ENCODE results near the gene ROBO1. TPM values are rescaled to one million over a fixed set of nuclear protein-coding genes. Genes with fewer than 3 reads are reported as not detected.

ROBO1 gene
- total RNA-seq, 1 donor from 2014 or later: 3.1 TPM

DNA sequence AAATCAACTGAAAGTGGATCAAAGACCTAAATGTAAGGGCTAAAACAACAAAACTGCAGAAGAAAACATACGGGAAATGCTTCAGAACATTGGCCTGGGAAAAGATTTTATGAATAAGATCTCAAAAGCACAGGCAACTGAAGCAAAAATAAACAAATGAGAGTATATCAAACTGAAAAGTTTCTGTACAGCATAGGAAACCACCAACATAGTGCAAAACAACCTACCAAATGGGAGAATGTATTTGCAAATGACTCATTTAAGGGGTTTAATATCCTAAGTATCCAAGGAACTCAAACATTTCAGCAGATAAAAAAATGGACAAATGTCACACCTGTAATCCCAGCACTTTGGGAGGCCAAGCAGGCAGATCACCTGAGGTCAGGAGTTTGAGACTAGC lies 489.1 kb downstream of the ROBO1 start:
- H3K4me1 Mint-ChIP-seq: no peaks in the 10 kb centered on the region
- H3K27me3 Mint-ChIP-seq: no peaks in the 10 kb centered on the region
- TF ChIP-seq, protein P1, sequence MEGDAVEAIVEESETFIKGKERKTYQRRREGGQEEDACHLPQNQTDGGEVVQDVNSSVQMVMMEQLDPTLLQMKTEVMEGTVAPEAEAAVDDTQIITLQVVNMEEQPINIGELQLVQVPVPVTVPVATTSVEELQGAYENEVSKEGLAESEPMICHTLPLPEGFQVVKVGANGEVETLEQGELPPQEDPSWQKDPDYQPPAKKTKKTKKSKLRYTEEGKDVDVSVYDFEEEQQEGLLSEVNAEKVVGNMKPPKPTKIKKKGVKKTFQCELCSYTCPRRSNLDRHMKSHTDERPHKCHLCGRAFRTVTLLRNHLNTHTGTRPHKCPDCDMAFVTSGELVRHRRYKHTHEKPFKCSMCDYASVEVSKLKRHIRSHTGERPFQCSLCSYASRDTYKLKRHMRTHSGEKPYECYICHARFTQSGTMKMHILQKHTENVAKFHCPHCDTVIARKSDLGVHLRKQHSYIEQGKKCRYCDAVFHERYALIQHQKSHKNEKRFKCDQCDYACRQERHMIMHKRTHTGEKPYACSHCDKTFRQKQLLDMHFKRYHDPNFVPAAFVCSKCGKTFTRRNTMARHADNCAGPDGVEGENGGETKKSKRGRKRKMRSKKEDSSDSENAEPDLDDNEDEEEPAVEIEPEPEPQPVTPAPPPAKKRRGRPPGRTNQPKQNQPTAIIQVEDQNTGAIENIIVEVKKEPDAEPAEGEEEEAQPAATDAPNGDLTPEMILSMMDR (IDR thresholded peaks at IDR 0.05): no peak
- H3K4me3 Mint-ChIP-seq: no peak overlapping the region
- intact Hi-C loops (cut with micrococcal nuclease): no loop called here
- ATAC-seq (ENCODE audit: low read depth) (no peak), DNase-seq (no peak)
- H3K9me3 Mint-ChIP-seq: peaks cover 13% of the 10 kb centered on the region
- POLR2A ChIA-PET: no interaction called here
- H3K27ac Mint-ChIP-seq: no peak overlapping the region
- H3K36me3 Mint-ChIP-seq (ENCODE audit: low read depth): no peaks in the 10 kb centered on the region
- CTCF ChIA-PET: no interaction called here

DNA sequence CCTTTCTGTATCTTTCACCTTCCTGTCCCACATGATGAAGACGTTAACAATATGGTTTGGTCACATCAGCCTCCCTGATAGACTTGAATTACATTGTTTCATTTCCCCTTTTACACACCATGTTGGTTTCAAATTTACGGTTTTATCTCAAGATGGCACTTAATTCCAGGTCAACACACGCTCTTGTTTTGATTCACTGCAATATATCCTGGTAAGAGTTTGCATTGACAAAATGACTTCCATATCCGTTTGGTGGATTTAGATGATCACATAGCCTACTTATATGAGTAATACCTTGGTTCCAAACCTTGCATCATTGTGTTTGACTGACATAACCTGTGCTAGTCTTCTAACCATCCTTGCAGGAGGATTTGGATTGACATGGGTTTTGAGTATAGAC lies 499.4 kb downstream of the ROBO1 start:
- Mint-ChIP-seq H3K4me3 (no peak overlapping the region), H3K27ac (no peak overlapping the region), H3K27me3 (no peaks in the 10 kb centered on the region), H3K36me3 (ENCODE audit: low read depth) (no peaks in the 10 kb centered on the region), H3K4me1 (no peaks in the 10 kb centered on the region), H3K9me3 (peaks cover 4% of the 10 kb centered on the region)
- CTCF ChIA-PET: no interaction called here
- no peak for DNase-seq
- POLR2A ChIA-PET: no interaction called here
- intact Hi-C loops (cut with micrococcal nuclease): no loop called here
- TF ChIP-seq, protein P1 (IDR thresholded peaks at IDR 0.05): no peak
- ATAC-seq (ENCODE audit: low read depth): no peak

DNA sequence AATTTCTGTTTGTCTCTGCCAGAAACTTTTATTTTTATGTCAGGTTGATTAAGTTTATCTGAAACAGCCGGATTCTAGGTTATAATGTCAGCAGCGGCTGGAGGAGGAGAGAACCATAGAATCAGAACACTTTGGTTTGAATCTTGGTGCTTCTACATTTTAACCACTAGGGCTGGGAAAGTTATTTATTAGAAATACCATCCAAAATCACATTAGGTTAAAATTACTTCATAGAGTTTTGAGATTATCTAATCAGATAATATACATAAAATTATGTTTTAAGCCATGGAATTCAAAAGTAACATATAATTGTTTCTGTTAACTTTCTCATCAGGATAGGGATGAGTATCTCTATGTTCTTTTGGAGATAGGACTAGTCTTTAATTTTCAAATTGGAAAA lies 502.9 kb downstream of the ROBO1 start:
- Mint-ChIP-seq H3K4me3 (no peak overlapping the region), H3K9me3 (no peaks in the 10 kb centered on the region), H3K36me3 (ENCODE audit: low read depth) (no peaks in the 10 kb centered on the region), H3K4me1 (no peaks in the 10 kb centered on the region), H3K27me3 (no peaks in the 10 kb centered on the region), H3K27ac (no peak overlapping the region)
- POLR2A ChIA-PET: no interaction called here
- DNase-seq: no peak
- intact Hi-C loops (cut with micrococcal nuclease): no loop called here
- CTCF ChIA-PET: no interaction called here
- TF ChIP-seq, protein P1 (IDR thresholded peaks at IDR 0.05): no peak
- no peak for ATAC-seq (ENCODE audit: low read depth)

DNA sequence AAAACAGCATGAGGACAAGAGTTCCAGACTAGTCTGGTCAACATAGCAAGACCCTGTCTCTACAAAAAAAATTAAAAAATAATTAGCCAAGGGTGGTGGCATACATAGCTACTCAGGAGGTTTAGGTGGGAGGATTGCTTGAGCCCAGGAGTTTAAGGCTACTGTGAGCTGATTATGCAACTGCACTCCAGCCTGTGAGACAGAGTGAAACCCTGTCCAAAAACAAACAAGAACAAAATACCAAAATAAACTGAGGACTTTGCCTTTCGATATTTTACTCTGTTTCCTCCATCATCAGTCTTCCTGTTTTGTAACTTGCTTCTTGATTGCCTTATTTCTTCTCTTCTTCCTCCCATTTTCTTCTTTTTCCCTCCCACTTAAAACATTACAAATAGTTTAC lies 504.4 kb downstream of the ROBO1 start:
- CTCF ChIA-PET: no interaction called here
- POLR2A ChIA-PET: no interaction called here

DNA sequence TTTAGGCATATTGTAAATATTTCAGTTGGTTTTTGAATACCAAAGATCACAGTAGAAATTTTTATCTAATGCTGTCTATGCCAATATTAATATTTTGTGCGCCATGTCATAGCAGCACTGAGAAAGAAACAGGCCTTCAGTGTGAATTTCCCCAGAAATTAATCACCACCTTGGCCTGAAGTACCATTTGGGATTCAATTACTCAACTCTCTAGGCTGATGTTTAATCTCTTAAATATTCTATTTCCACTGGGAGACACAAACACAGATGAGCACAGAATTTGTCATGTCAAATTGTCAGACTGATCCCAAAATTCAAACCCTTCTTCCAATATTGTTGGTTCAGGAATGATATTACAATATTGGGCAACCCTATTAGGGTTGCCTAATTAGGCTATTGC lies 509.3 kb downstream of the ROBO1 start:
- ChIA-PET POLR2A (no interaction called here), CTCF (no interaction called here)
- no peaks in the 10 kb centered on the region for H3K36me3 Mint-ChIP-seq (ENCODE audit: low read depth)
- no peak overlapping the region for H3K27ac Mint-ChIP-seq
- H3K4me3 Mint-ChIP-seq: no peak overlapping the region
- H3K9me3 Mint-ChIP-seq: no peaks in the 10 kb centered on the region
- no peaks in the 10 kb centered on the region for H3K4me1 Mint-ChIP-seq
- ATAC-seq (ENCODE audit: low read depth) (no peak), DNase-seq (no peak)
- H3K27me3 Mint-ChIP-seq: no peaks in the 10 kb centered on the region
- TF ChIP-seq, protein P1 (IDR thresholded peaks at IDR 0.05): no peak
- intact Hi-C loops (cut with micrococcal nuclease): no loop called here

More for the DNA sequence above, 504.4 kb downstream of the ROBO1 start:
- intact Hi-C loops (cut with micrococcal nuclease): no loop called here
- Mint-ChIP-seq H3K27ac (no peak overlapping the region), H3K36me3 (ENCODE audit: low read depth) (no peaks in the 10 kb centered on the region), H3K9me3 (no peaks in the 10 kb centered on the region), H3K4me1 (no peaks in the 10 kb centered on the region), H3K27me3 (no peaks in the 10 kb centered on the region), H3K4me3 (no peak overlapping the region)
- ATAC-seq (ENCODE audit: low read depth) (no peak), DNase-seq (no peak)
- TF ChIP-seq, protein P1 (IDR thresholded peaks at IDR 0.05): no peak

Measured in activated B cell treated with CpG ODN at 0.5 μM for 24 hours (primary cell).